GM12878 (cell line): ENCODE results near the gene ULBP3.

Experiments
- CTCF ChIP-seq, 3 experiments: IDR thresholded peaks in 2 of 3; conservative IDR thresholded peaks in 1 of 3; 2 replicates each; pipeline ENCODE4 v1.5.1; 2011; ENCODE audit warnings: low read depth in 3 of 3, low read length in 3 of 3, mild to moderate bottlenecking in 3 of 3, control low read depth in 2 of 3, moderate library complexity in 2 of 3, inconsistent platforms in 1 of 3, mixed read lengths in 1 of 3; ENCODE audit not compliant: control insufficient read depth in 2 of 3, insufficient read depth in 1 of 3; ENCODE audit errors: extremely low read depth in 1 of 3
- POLR2A ChIP-seq: IDR thresholded peaks from 2 replicates; pipeline ENCODE4 v1.6.1; 2011; ENCODE audit warnings: low read depth, mild to moderate bottlenecking, low read length
- RCOR1 ChIP-seq: conservative IDR thresholded peaks from 2 replicates; pipeline ENCODE4 v1.6.1; 2012; ENCODE audit warnings: low read depth, low read length, improper control_type of control experiment
- SIN3A ChIP-seq: IDR thresholded peaks from 2 replicates; pipeline ENCODE4 v1.6.1; 2012; ENCODE audit warnings: low read depth, low read length, improper control_type of control experiment

GRCh38 chr6:150029749-150030148, 39.2 kb downstream of the ULBP3 start:
- no peak for TF ChIP-seq SIN3A
- no peak for TF ChIP-seq CTCF (IDR thresholded peaks at IDR 0.05 in 2 of 3, conservative IDR thresholded peaks at IDR 0.05 in 1 of 3; ENCODE audit: control insufficient read depth in 2 of 3, extremely low read depth in 1 of 3, insufficient read depth in 1 of 3, low read depth in 3 of 3, low read length in 3 of 3)
- TF ChIP-seq POLR2A = no peak
- TF ChIP-seq RCOR1 = no peak
